Measurements from ENCODE around the gene DLG2. TPM values are rescaled to one million over a fixed set of nuclear protein-coding genes. Genes with fewer than 3 reads are reported as not detected.

Gene DLG2
- total RNA-seq, 1 donor from 2014 or later, result 2.1 TPM

DNA sequence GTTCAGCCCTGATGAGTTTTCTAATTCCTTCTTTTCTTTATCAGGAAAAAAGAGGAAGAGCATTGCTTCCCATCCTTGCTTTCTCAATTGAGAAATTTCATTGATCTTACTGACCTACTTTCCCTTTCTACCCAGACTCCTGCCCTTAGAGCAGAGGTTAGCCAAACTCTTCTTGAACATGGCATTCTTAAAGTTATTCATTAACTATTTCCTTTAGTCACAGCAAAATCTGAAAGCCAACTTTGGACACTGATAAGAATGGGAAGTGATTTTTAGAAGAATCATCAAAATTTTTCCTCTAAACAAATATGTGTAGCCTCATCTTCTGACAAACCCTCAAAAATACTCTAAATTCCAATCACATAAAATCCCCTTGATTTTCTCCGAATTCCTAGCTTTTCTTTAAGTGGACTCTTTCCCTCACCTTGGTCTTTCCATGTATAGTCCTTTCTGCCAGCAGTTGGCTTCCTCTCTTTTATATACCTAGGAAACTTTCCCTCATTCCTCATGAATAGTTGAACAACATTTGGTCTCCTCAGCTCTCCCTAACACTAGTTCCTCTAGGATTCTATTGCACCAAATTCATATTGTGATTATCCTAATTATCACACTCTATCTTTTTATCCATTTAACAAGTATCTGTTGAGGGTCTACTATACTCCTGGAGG is 1774.2 kb downstream of the DLG2 start:
- Mint-ChIP-seq H3K4me1 (peaks cover 8% of the 10 kb centered on the region), H3K36me3 (ENCODE audit: low read depth) (no peaks in the 10 kb centered on the region), H3K27ac (ENCODE audit: unreplicated experiment) (no peak overlapping the region), H3K4me3 (no peak overlapping the region), H3K27me3 (ENCODE audit: low read depth) (no peaks in the 10 kb centered on the region), H3K9me3 (peaks cover 12% of the 10 kb centered on the region)
- DNase-seq (ENCODE audit: low read depth, low spot score), result no peak
- TF ChIP-seq, protein P1, sequence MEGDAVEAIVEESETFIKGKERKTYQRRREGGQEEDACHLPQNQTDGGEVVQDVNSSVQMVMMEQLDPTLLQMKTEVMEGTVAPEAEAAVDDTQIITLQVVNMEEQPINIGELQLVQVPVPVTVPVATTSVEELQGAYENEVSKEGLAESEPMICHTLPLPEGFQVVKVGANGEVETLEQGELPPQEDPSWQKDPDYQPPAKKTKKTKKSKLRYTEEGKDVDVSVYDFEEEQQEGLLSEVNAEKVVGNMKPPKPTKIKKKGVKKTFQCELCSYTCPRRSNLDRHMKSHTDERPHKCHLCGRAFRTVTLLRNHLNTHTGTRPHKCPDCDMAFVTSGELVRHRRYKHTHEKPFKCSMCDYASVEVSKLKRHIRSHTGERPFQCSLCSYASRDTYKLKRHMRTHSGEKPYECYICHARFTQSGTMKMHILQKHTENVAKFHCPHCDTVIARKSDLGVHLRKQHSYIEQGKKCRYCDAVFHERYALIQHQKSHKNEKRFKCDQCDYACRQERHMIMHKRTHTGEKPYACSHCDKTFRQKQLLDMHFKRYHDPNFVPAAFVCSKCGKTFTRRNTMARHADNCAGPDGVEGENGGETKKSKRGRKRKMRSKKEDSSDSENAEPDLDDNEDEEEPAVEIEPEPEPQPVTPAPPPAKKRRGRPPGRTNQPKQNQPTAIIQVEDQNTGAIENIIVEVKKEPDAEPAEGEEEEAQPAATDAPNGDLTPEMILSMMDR (conservative IDR thresholded peaks at IDR 0.05), result no peak

DNA sequence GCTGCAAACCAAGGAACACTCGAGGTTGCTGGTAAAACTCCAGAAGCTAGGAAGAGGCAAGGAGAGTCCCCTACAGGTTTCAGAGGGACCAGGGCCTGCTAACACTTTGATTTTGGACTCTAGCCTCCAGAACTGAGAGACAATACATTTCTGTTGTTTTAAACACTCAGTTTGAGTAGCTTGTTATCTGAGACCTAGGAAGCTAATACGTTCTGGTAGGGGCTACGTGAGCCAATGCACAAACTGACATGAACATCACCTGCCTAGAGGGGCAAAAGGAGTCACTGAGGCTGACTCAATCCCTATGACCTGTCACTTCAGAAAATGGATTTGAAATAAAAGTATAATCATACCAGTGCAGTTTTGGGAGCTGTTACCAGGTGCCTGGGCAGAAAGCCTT is 1775.1 kb downstream of the DLG2 start:
- no peaks in the 10 kb centered on the region for H3K27me3 Mint-ChIP-seq (ENCODE audit: low read depth)
- TF ChIP-seq, protein P1 (conservative IDR thresholded peaks at IDR 0.05), result no peak
- peaks cover 5% of the 10 kb centered on the region for H3K9me3 Mint-ChIP-seq
- no peaks in the 10 kb centered on the region for H3K36me3 Mint-ChIP-seq (ENCODE audit: low read depth)
- no peak overlapping the region for H3K27ac Mint-ChIP-seq (ENCODE audit: unreplicated experiment)
- DNase-seq (ENCODE audit: low read depth, low spot score), result no peak
- H3K4me3 Mint-ChIP-seq, result no peak overlapping the region
- H3K4me1 Mint-ChIP-seq, result peaks cover 8% of the 10 kb centered on the region

DNA sequence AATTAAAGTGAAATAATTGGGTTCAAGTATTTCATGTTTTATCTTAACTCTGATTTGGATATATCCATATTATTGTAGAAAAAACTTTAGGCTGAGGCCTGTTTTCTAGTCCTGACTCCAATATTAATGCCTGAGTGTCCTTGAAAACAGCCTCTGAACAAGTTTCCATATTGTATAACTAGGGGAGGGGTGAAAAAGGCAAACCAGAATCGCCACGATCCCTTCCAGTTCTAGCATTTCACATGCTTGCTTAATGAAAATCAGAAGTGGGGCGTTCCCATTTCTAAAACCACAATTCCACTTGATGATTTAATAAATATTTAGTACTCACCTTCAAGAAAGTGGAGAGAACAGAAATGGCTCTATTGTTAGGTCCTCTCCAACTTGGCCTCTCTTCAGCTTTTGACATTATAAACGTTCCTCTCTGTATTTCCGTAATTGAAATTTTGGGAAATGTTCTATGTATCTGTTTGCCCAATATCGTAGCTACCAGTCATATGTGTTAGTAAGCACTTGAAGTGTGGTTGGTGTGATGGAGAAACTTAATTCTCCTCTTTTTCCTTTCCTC is 1779.6 kb downstream of the DLG2 start:
- DNase-seq (ENCODE audit: low read depth, low spot score), result no peak
- H3K36me3 Mint-ChIP-seq (ENCODE audit: low read depth), result no peaks in the 10 kb centered on the region
- no peak overlapping the region for H3K4me3 Mint-ChIP-seq
- TF ChIP-seq, protein P1 (conservative IDR thresholded peaks at IDR 0.05), result no peak
- H3K9me3 Mint-ChIP-seq, result no peaks in the 10 kb centered on the region
- no peak overlapping the region for H3K27ac Mint-ChIP-seq (ENCODE audit: unreplicated experiment)
- peaks cover 1% of the 10 kb centered on the region for H3K4me1 Mint-ChIP-seq
- H3K27me3 Mint-ChIP-seq (ENCODE audit: low read depth), result no peaks in the 10 kb centered on the region

DNA sequence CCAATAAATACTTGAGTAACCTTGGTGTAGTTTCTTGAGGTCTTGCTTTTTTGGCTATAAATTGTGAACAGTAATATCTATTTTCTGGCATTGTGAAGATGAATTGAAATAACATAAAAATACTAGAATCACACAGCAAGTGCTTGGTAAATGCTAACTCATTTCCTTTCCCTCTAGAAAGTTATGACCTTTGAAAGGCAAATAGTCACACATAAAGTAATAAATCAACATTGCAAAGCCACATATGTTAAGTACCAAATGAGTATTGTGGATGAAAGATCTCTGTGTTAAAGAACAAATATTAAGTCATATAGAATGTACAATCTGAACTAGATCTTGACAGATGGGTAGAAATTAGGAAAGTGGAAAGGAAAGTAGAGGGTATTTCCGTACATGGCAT is 1781.3 kb downstream of the DLG2 start:
- Mint-ChIP-seq H3K4me3 (no peak overlapping the region), H3K4me1 (no peaks in the 10 kb centered on the region), H3K9me3 (no peaks in the 10 kb centered on the region), H3K36me3 (ENCODE audit: low read depth) (no peaks in the 10 kb centered on the region), H3K27ac (ENCODE audit: unreplicated experiment) (no peak overlapping the region), H3K27me3 (ENCODE audit: low read depth) (no peaks in the 10 kb centered on the region)
- TF ChIP-seq, protein P1 (conservative IDR thresholded peaks at IDR 0.05), result no peak
- DNase-seq (ENCODE audit: low read depth, low spot score), result no peak

DNA sequence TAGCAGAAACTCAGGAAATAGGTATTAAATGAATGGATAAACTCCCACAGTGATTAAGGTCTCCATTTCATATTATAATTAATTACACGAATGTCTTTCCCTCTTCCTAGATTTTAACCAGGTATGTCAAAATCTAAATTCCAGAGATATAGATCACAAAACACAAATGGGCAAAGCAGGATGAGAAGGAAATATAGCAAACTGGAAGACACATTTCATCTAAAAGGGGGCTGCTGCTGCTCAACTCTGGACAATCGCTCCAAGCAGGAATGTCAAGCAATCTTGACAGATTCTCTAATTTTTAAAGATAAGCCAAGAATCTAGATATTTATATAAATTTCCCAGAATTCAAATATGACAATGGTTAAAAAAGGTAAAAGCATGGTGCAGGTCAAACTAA is 1786.8 kb downstream of the DLG2 start:
- Mint-ChIP-seq H3K9me3 (no peaks in the 10 kb centered on the region), H3K4me1 (peaks cover 11% of the 10 kb centered on the region), H3K4me3 (no peak overlapping the region), H3K36me3 (ENCODE audit: low read depth) (no peaks in the 10 kb centered on the region), H3K27ac (ENCODE audit: unreplicated experiment) (no peak overlapping the region), H3K27me3 (ENCODE audit: low read depth) (no peaks in the 10 kb centered on the region)
- DNase-seq (ENCODE audit: low read depth, low spot score), result no peak
- TF ChIP-seq, protein P1 (conservative IDR thresholded peaks at IDR 0.05), result no peak
